Activated T-cell treated with anti-CD3 and anti-CD28 coated beads for 24 hours (primary cell): ENCODE data around the gene GPR18.

Source experiments
- DNase-seq: peaks from one replicate; pipeline ENCODE4 v3.0.0-alpha.2; 2020; ENCODE audit warnings: low read depth

Gene GPR18

GRCh38 chr13:99258210-99258860 lies at the start of gene GPR18:
Gene GPR18, minus strand, starts transcription at chr13:99258379. Its CDS starts 2,507 bp downstream, at chr13:99255872.
- no peak for DNase-seq

DNA sequence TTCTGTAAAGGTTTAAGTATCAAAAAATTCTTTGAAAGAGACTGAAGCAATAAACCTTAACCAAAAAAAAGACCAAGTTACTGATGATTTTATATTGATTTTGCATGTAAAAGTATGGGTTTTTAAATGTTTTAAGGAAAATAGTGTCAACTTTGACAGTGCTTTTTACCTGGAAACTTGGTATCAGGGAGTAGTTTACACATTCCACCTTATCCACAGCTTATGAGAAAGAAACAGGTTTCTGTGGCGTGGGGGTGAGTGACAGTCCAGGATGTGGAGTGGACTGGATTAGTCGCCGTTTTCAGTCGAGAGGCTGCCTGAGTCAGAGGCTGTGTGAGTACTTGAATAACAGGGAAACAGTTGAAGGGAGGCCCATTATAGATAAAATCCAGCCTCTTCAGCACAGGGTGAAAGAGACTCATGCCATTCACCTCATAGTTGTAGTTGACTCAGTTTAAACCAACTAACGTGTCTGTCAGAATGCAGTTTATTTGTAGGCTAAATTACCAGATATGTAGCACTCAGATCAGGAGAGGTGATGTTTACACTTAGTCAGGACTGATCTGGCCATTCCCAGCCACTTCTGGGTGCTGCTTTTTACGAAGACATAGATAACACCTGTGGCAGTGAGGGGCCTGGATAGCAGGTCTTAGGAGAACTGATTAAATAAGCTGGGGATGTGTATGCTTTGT lies 49.6 kb upstream of the GPR18 start:
- DNase-seq = peak; percentile 74

DNA sequence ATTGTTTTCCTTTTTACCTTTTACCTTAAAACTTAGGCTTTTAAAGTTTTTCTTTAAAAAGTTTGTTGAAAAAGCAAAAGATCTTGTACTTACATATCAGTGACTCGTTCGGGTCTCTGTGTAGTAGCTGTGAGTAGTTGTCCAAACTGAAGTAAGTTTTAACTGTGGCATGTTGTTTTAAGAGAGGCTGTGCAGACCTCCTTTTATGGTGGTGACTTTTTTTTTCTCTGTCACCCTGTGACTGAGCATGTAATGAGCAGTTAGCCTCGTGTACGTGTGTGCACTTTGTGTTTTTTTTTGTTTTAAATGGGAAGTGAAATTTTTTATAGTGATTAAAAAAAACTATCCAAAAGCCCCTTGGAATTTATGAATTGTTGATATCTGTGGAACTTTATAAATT lies 49.1 kb upstream of the GPR18 start, which contains the start of gene GPR183:
Gene GPR183 (minus strand): TSS at position 153 of the 400 bp plus-strand sequence. CDS start 11,254 bp downstream, outside the sequence.
- DNase-seq = no peak

DNA sequence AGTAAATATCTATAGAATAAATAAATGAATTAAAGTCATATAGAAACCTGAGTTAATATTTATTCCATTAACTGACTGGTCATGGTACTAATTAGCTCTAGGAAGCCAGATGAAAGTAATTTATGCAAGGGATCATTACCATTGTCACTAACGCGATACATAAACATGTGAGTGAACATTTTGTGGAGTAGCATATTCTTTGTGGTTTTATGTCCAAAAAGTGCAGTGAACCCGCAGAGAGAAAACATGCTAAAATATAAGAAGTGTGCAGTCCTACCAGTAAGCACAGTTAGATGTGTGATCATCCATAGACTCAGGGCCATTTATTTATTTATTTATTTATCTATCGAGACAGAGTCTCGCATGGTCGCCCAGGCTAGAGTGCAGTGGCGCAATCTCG lies 47.4 kb upstream of the GPR18 start:
- no peak for DNase-seq

- DNase-seq = no peak
Observed at GRCh38 chr13:99305158-99305557, 47.0 kb upstream of the GPR18 start.

DNA sequence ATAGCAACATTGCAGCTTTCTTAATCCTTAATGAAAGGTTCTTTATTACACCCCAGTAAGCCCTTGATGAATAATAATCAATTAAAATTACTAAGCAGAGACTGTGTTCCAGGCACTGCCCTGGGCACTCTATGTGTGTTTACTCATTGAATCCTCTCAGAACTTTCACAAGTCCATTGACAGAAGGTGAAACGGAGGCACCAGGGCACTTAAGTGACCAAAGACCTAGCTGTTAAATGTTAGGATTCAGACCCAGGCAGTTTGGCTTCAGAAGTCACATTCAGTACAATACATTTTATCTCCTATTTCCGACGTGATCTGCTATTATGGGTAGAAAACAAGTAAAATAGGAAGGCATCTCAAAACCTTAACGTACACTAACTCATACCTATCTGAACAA lies 46.4 kb upstream of the GPR18 start:
- DNase-seq = no peak

- DNase-seq = peak; percentile 48
Observed at GRCh38 chr13:99303863-99304521, 45.8 kb upstream of the GPR18 start.

GRCh38 chr13:99302637-99303505 lies 44.7 kb upstream of the GPR18 start:
- no peak for DNase-seq

GRCh38 chr13:99301913-99302636 lies 43.9 kb upstream of the GPR18 start:
- no peak for DNase-seq

GRCh38 chr13:99301056-99301838 lies 43.1 kb upstream of the GPR18 start:
- DNase-seq = no peak

GRCh38 chr13:99299920-99300341 lies 41.8 kb upstream of the GPR18 start:
- DNase-seq = no peak

GRCh38 chr13:99299256-99299919 lies 41.2 kb upstream of the GPR18 start:
- no peak for DNase-seq

GRCh38 chr13:99298056-99298455 lies 39.9 kb upstream of the GPR18 start:
- DNase-seq = no peak

DNA sequence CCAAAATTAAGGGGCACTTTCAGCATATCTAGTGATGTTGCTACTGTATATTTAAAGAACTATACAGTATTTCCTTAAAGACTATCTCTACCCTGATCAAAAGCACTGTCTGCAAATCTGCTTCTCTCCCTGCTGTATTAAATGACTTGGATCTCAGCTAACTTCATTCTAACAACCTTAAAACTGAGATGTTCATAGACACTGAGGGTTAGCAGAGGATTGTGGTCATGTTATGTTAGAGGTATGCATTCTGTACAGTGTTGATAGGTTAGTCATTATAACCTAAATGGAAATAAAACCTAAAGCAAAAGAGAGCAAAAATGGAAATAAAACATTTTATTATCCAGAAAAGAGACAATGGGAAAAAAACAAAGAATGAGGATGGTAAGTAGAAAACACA lies 39.2 kb upstream of the GPR18 start:
- no peak for DNase-seq

DNA sequence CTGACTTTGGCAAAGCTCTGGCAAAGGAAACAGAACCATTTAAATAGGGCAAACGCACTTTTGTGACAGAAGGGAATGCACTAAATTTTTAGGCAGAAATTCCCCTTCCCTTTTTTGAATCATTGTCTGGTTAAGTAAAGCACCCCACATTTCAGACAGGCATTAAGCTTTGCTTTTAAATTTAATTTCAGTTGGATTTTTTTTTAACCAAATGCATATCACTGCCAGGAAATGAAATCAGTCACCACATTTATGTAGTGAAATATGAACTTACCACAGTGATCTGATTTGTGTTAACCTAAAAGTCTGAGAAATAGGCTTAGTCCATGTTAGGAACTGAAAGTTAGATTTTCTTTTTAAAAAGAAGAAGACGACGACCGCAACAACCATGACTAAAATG lies 38.2 kb upstream of the GPR18 start:
- no peak for DNase-seq

- DNase-seq = no peak
Observed at GRCh38 chr13:99295488-99296252, 37.5 kb upstream of the GPR18 start.

DNA sequence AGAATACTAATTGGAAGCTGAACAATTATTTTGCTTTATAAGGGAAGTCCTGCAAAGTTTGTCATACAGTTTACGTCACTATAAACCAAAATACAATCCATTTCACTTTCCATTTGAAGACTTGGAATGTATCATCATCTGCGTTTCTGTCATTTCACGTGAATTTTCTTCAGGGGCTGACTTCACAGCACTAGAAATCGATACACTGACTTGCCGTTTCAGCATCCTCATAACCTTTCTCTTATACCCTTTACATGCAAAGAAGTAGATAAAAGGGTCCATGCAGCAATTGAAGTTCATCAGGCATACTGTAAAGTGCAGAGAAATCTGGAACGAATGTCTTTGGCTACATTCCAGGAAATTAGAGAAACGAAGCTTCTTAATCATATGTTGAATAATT lies 36.8 kb upstream of the GPR18 start:
- DNase-seq = no peak

DNA sequence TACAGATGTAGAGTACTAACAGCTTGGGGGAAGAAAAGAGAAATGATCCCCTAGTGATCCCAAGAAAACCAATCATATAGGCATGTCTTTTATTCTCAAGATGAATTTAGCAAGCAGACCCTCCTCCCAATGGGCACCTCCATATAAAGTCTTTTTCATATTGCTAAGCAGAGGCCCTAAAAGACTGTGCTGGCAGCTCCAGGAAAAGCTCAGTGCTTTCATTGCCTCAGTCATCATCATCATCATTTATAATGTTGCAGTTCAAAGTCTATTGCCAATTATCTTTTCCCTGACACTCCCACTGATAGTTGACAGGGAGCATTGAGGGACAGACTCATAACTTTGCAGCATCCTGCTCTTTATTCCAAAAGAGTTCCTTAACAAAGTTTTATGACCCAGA lies 36.0 kb upstream of the GPR18 start:
- DNase-seq = no peak

DNA sequence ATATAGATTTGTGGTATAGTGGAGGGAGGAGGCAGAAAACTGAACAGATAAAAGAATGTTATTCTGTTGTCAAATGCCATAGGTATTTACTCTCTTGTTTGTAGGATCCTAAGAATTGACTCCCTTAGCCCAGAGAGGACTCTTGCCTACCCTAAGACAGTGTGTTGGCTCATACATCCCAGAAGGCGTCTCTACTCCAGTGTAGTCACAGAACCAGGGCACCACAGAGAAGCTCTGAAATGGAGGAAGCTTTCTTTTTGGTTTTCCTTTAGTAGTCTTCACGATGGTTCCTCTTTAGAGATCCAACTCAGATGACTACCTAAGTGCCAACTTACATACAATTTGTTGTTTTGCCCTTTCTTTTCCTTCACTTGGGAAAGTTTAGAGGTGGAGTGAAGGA lies 35.0 kb upstream of the GPR18 start:
- no peak for DNase-seq
